Uterus (tissue), 2 donors: ENCODE results near the gene HOXA1.

Experiments
- POLR2A ChIP-seq, 2 donors: fragments of 450-650 bp; IDR thresholded peaks; one replicate each; pipeline ENCODE4 v1.6.1; 2016; ENCODE audit warnings: antibody characterized with exemption in 2 of 2, mild to moderate bottlenecking in 1 of 2, moderate library complexity in 1 of 2
- TF ChIP-seq, protein P1 (sequence below), 4 experiments: fragments of 200-600 bp in 2 of 4; fragments of 450-650 bp in 2 of 4; sonication (generic) in 2 of 4; IDR thresholded peaks; one replicate each; pipeline ENCODE4 v1.5.1; 2016 to 2019; ENCODE audit warnings: antibody characterized with exemption in 4 of 4, mild to moderate bottlenecking in 2 of 4, moderate library complexity in 1 of 4

DNA sequence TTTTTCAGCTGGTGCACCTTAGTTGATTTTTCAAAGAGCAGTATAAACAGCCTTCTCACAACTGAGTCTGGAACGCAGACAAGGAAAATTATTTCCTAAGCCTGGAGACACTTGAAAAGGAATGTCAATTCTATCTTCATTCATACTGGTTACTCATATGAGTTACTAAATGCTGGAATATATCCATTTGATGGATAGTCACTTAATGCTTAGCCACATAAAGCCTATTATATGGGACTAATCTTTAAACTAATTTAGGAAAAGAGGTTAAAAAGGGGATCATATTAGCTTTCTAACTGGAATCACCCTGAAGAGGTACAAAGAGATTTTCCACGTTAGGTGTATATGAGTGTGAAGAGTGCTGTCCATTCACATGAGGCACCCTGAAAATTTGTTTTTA lies 36.4 kb upstream of the HOXA1 start:
- no peak for TF ChIP-seq POLR2A (IDR thresholded peaks at IDR 0.05)
- TF ChIP-seq, protein P1, sequence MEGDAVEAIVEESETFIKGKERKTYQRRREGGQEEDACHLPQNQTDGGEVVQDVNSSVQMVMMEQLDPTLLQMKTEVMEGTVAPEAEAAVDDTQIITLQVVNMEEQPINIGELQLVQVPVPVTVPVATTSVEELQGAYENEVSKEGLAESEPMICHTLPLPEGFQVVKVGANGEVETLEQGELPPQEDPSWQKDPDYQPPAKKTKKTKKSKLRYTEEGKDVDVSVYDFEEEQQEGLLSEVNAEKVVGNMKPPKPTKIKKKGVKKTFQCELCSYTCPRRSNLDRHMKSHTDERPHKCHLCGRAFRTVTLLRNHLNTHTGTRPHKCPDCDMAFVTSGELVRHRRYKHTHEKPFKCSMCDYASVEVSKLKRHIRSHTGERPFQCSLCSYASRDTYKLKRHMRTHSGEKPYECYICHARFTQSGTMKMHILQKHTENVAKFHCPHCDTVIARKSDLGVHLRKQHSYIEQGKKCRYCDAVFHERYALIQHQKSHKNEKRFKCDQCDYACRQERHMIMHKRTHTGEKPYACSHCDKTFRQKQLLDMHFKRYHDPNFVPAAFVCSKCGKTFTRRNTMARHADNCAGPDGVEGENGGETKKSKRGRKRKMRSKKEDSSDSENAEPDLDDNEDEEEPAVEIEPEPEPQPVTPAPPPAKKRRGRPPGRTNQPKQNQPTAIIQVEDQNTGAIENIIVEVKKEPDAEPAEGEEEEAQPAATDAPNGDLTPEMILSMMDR (IDR thresholded peaks at IDR 0.05), result no peak
